Astrocyte (in vitro differentiated cells and primary cell): ENCODE data around the gene OR5B21. TPM values are rescaled to one million over a fixed set of nuclear protein-coding genes. Genes with fewer than 3 reads are reported as not detected.

Experiments
- DNase-seq: peaks from one replicate; pipeline ENCODE4 v3.0.0-alpha.2; 2010; ENCODE audit warnings: low read depth
- FAIRE-seq: peaks from 2 replicates; lab custom pipeline; 2011; peaks lifted over from hg19 to GRCh38; lab: Jason Lieb, UNC
- H2AFZ ChIP-seq: 2 replicates; pipeline ENCODE4 v1.6.0; 2012; ENCODE audit warnings: low read depth, low read length, inconsistent platforms
- H3K27ac ChIP-seq: 2 replicates; pipeline ENCODE4 v1.5.1; 2011; ENCODE audit warnings: low read depth, low read length, inconsistent platforms
- H3K27me3 ChIP-seq: 2 replicates; pipeline ENCODE4 v1.6.0; 2011; ENCODE audit warnings: low read length, inconsistent platforms; ENCODE audit not compliant: insufficient read depth
- H3K36me3 ChIP-seq: 2 replicates; pipeline ENCODE4 v1.5.1; 2011; ENCODE audit warnings: low read length, inconsistent platforms; ENCODE audit not compliant: insufficient read depth
- H3K4me1 ChIP-seq: 2 replicates; pipeline ENCODE4 v1.5.1; 2011; ENCODE audit warnings: low read length, inconsistent platforms; ENCODE audit not compliant: insufficient read depth
- H3K4me2 ChIP-seq: 2 replicates; pipeline ENCODE4 v1.6.0; 2012; ENCODE audit warnings: low read length, inconsistent platforms
- H3K4me3 ChIP-seq: 2 replicates; pipeline ENCODE4 v1.5.1; 2011; ENCODE audit warnings: low read depth, mild to moderate bottlenecking, low read length, inconsistent platforms; ENCODE audit not compliant: insufficient read depth
- H3K79me2 ChIP-seq: 2 replicates; pipeline ENCODE4 v1.6.0; 2012; ENCODE audit warnings: mild to moderate bottlenecking, low read length, inconsistent platforms; ENCODE audit not compliant: insufficient read depth
- H3K9ac ChIP-seq: 2 replicates; pipeline ENCODE4 v1.6.0; 2012; ENCODE audit warnings: mild to moderate bottlenecking, low read length, inconsistent platforms
- H3K9me3 ChIP-seq: 2 replicates; pipeline ENCODE4 v1.5.1; 2012; ENCODE audit warnings: low read depth, mild to moderate bottlenecking, low read length, inconsistent platforms; ENCODE audit not compliant: insufficient read depth
- H4K20me1 ChIP-seq: 2 replicates; pipeline ENCODE4 v1.6.0; 2012; ENCODE audit warnings: low read length, inconsistent platforms; ENCODE audit not compliant: insufficient read depth
- H3K27ac Mint-ChIP-seq: one replicate; pipeline ENCODE4 v1.8.0; 2021; ENCODE audit warnings: mild to moderate bottlenecking, mixed read lengths; ENCODE audit not compliant: unreplicated experiment
- H3K27me3 Mint-ChIP-seq: one replicate; pipeline ENCODE4 v1.8.0; 2021; ENCODE audit warnings: low read depth, mixed read lengths; ENCODE audit not compliant: unreplicated experiment
- H3K36me3 Mint-ChIP-seq: one replicate; pipeline ENCODE4 v1.8.0; 2021; ENCODE audit warnings: low read depth, mixed read lengths; ENCODE audit not compliant: unreplicated experiment
- H3K4me1 Mint-ChIP-seq: one replicate; pipeline ENCODE4 v1.8.0; 2021; ENCODE audit warnings: low read depth, mixed read lengths; ENCODE audit not compliant: unreplicated experiment
- H3K4me3 Mint-ChIP-seq: one replicate; pipeline ENCODE4 v1.8.0; 2021; ENCODE audit warnings: mild to moderate bottlenecking, moderate library complexity, mixed read lengths; ENCODE audit not compliant: unreplicated experiment
- H3K9me3 Mint-ChIP-seq: one replicate; pipeline ENCODE4 v1.8.0; 2021; ENCODE audit warnings: mild to moderate bottlenecking, mixed read lengths; ENCODE audit not compliant: unreplicated experiment
- CTCF ChIP-seq: IDR thresholded peaks from 2 replicates; pipeline ENCODE4 v1.5.1; 2011; ENCODE audit warnings: low read depth, mild to moderate bottlenecking, inconsistent platforms, low read length, moderate library complexity; ENCODE audit not compliant: insufficient read depth
- EZH2 ChIP-seq: IDR thresholded peaks from 2 replicates; pipeline ENCODE4 v1.6.1; 2012; ENCODE audit warnings: mild to moderate bottlenecking, low read length, inconsistent platforms; ENCODE audit not compliant: insufficient read depth
- total RNA-seq: library from RNA; stranded (reverse); gene quantifications from 2 replicates; pipeline ENCODE4 v1.2.1, GENCODE V29; 2021

Gene OR5B21
- total RNA-seq, 1 donor from 2014 or later: not detected

DNA sequence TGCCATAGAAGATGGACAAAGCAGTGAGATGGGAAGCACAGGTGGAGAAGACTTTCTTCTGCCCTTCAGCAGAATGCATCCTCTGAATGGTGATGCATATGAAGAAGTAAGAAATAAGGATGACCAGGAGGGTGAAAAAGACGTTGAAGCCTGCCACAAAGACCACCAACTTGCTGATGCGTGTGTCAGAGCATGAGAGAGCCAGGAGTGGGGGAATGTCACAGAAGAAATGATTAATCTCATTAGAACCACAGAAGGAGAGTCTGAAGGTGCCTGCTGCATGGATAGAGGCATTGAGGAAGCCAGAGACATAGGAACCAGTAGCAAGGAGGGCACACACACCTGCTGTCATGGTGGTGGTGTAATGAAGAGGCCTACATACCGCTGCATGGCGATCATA, 550 bp downstream of the OR5B21 start:
- H3K4me1 Mint-ChIP-seq: peaks cover 8% of the 10 kb centered on the region
- TF ChIP-seq EZH2 (no peak), CTCF (no peak)
- no peaks in the 10 kb centered on the region for H3K9me3 Mint-ChIP-seq
- no peak overlapping the region for H3K27ac ChIP-seq
- H3K27ac Mint-ChIP-seq: peak overlapping the region; percentile 15
- DNase-seq (no peak), FAIRE-seq (no peak)
- no peaks in the 10 kb centered on the region for H4K20me1 ChIP-seq
- no peaks in the 10 kb centered on the region for H3K27me3 ChIP-seq
- no peak overlapping the region for H3K4me2 ChIP-seq
- no peaks in the 10 kb centered on the region for H3K4me1 ChIP-seq
- no peaks in the 10 kb centered on the region for H3K36me3 Mint-ChIP-seq
- no peak overlapping the region for H3K4me3 ChIP-seq
- no peaks in the 10 kb centered on the region for H3K36me3 ChIP-seq
- no peaks in the 10 kb centered on the region for H3K27me3 Mint-ChIP-seq
- H3K9me3 ChIP-seq: no peaks in the 10 kb centered on the region
- no peaks in the 10 kb centered on the region for H3K79me2 ChIP-seq
- H3K4me3 Mint-ChIP-seq: no peak overlapping the region
- H2AFZ ChIP-seq: no peak overlapping the region
- H3K9ac ChIP-seq: no peak overlapping the region

- FAIRE-seq (no peak), DNase-seq (no peak)
- Mint-ChIP-seq H3K9me3 (no peaks in the 10 kb centered on the region), H3K4me3 (no peak overlapping the region), H3K36me3 (no peaks in the 10 kb centered on the region), H3K27ac (no peak overlapping the region), H3K4me1 (peaks cover 8% of the 10 kb centered on the region), H3K27me3 (no peaks in the 10 kb centered on the region)
- Histone ChIP-seq H3K27me3 (no peaks in the 10 kb centered on the region), H2AFZ (no peak overlapping the region), H4K20me1 (no peaks in the 10 kb centered on the region), H3K9me3 (no peaks in the 10 kb centered on the region), H3K79me2 (no peaks in the 10 kb centered on the region), H3K4me1 (no peaks in the 10 kb centered on the region), H3K4me3 (no peak overlapping the region), H3K36me3 (no peaks in the 10 kb centered on the region), H3K4me2 (no peak overlapping the region), H3K9ac (no peak overlapping the region), H3K27ac (no peak overlapping the region)
- no peak for TF ChIP-seq CTCF
- no peak for TF ChIP-seq EZH2
Observed at GRCh38 chr11:58506935-58507334, 970 bp downstream of the OR5B21 start.

DNA sequence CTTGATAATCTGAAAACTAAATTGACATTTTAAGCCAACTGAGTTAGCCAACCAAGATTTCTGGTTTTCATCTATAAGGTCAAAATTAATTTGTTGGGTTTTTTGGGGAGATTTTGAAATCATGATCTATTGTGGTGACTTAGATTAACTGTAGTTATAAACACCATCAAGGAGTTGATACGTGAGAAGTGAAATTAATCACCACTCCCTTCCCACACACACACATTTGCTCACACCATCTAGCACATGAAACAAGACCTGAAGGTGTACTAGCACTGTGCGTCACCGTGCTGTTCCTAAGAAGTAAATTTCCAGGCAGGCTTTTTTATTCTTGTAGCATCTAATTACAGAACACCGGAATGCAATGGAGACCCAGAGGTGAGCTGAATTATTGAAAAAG, 2.1 kb downstream of the OR5B21 start:
- H3K4me1 ChIP-seq: no peaks in the 10 kb centered on the region
- H2AFZ ChIP-seq: no peak overlapping the region
- no peak overlapping the region for H3K4me2 ChIP-seq
- H3K27me3 ChIP-seq: no peaks in the 10 kb centered on the region
- H4K20me1 ChIP-seq: no peaks in the 10 kb centered on the region
- Mint-ChIP-seq H3K27ac (no peak overlapping the region), H3K9me3 (no peaks in the 10 kb centered on the region), H3K4me3 (no peak overlapping the region), H3K27me3 (no peaks in the 10 kb centered on the region), H3K4me1 (peaks cover 8% of the 10 kb centered on the region), H3K36me3 (no peaks in the 10 kb centered on the region)
- DNase-seq: no peak
- no peak for TF ChIP-seq CTCF
- TF ChIP-seq EZH2: no peak
- no peak for FAIRE-seq
- no peak overlapping the region for H3K4me3 ChIP-seq
- no peak overlapping the region for H3K27ac ChIP-seq
- H3K79me2 ChIP-seq: no peaks in the 10 kb centered on the region
- no peaks in the 10 kb centered on the region for H3K9me3 ChIP-seq
- no peak overlapping the region for H3K9ac ChIP-seq
- H3K36me3 ChIP-seq: no peaks in the 10 kb centered on the region
